K562 (cell line): ENCODE data around the gene TAL1. TPM values are rescaled to one million over a fixed set of nuclear protein-coding genes. Genes with fewer than 3 reads are reported as not detected.

Experiments used
- DACH1 ChIP-seq: fragments of 450-650 bp; IDR thresholded peaks from 2 replicates; pipeline ENCODE4 v1.6.1; 2018; ENCODE audit not compliant: partially characterized antibody
- DNMT1 ChIP-seq: fragments of 450-650 bp; IDR thresholded peaks from 2 replicates; pipeline ENCODE4 v1.6.1; 2016; ENCODE audit warnings: antibody characterized with exemption, mild to moderate bottlenecking
- EP400 ChIP-seq: fragments of 450-650 bp; IDR thresholded peaks from 2 replicates; pipeline ENCODE4 v1.6.1; 2017; ENCODE audit warnings: antibody characterized with exemption, mild to moderate bottlenecking, moderate library complexity
- FOXA3 ChIP-seq, 2 experiments: fragments of 450-650 bp in 1 of 2; sonication (generic) in 1 of 2; formaldehyde crosslinking; IDR thresholded peaks in 1 of 2; conservative IDR thresholded peaks in 1 of 2; 2 replicates each; pipeline versions ENCODE4 v1.4.0 to v1.8.0; 2020 to 2022; ENCODE audit warnings: mild to moderate bottlenecking in 2 of 2, missing genetic modification reagents in 1 of 2
- KDM2B ChIP-seq: fragments of 250-450 bp; sonication (Bioruptor Pico); IDR thresholded peaks from 2 replicates; pipeline ENCODE4 v1.8.0; 2021; ENCODE audit warnings: mild to moderate bottlenecking, moderate library complexity
- MBD1 ChIP-seq: fragments of 250-450 bp; sonication (Bioruptor Pico); IDR thresholded peaks from 2 replicates; pipeline ENCODE4 v1.8.0; 2022; ENCODE audit warnings: inconsistent platforms
- NCOA1 ChIP-seq: fragments of 450-650 bp; IDR thresholded peaks from 2 replicates; pipeline ENCODE4 v1.6.1; 2016; ENCODE audit warnings: low read depth
- NR2C2 ChIP-seq, 2 experiments: fragments of 200-800 bp in 1 of 2; sonication (Bioruptor generic) in 1 of 2; sonication (generic) in 1 of 2; formaldehyde crosslinking in 1 of 2; IDR thresholded peaks; 2 replicates each; pipeline versions ENCODE4 v1.6.1 to v1.8.0; 2016 to 2022; ENCODE audit warnings: mild to moderate bottlenecking in 1 of 2, missing compliant biosample characterization in 1 of 2, missing genetic modification characterization in 1 of 2, missing genetic modification reagents in 1 of 2
- PML ChIP-seq: IDR thresholded peaks from 2 replicates; pipeline ENCODE4 v1.6.1; 2012; ENCODE audit warnings: low read length, inconsistent platforms
- RBM22 ChIP-seq: fragments of 200-400 bp; formaldehyde crosslinking; IDR thresholded peaks from 2 replicates; pipeline ENCODE4 v1.6.1; 2018; ENCODE audit warnings: low read length, low read depth; ENCODE audit not compliant: poor library complexity, severe bottlenecking
- SNRNP70 ChIP-seq: fragments of 200-400 bp; formaldehyde crosslinking; optimal IDR thresholded peaks from 2 replicates; pipeline ENCODE3; 2017; ENCODE audit warnings: low read depth, low read length
- SP2 ChIP-seq: IDR thresholded peaks from 2 replicates; pipeline ENCODE4 v1.6.1; 2011; ENCODE audit warnings: mild to moderate bottlenecking, low read depth, low read length, moderate library complexity; ENCODE audit not compliant: poor library complexity, severe bottlenecking; ENCODE audit errors: extremely low read depth
- TAF9B ChIP-seq: fragments of 450-650 bp; IDR thresholded peaks from 2 replicates; pipeline ENCODE4 v1.6.1; 2018; ENCODE audit warnings: mild to moderate bottlenecking; ENCODE audit not compliant: partially characterized antibody
- TRIM25 ChIP-seq: fragments of 450-650 bp; IDR thresholded peaks from 2 replicates; pipeline ENCODE4 v1.7.0; 2016; ENCODE audit warnings: borderline replicate concordance
- ZBTB33 ChIP-seq: sonication (generic); formaldehyde crosslinking; IDR thresholded peaks from 2 replicates; pipeline ENCODE4 v1.8.1; 2023; ENCODE audit warnings: mild to moderate bottlenecking, missing genetic modification reagents
- ZNF609 ChIP-seq: sonication (generic); formaldehyde crosslinking; IDR thresholded peaks from 2 replicates; pipeline ENCODE4 v1.8.1; 2023; ENCODE audit warnings: missing genetic modification reagents, mild to moderate bottlenecking, borderline replicate concordance
- ZNF699 ChIP-seq: fragments of 250-450 bp; sonication (Bioruptor Pico); IDR thresholded peaks from 2 replicates; pipeline ENCODE4 v1.8.0; 2021; ENCODE audit warnings: mild to moderate bottlenecking, moderate library complexity; ENCODE audit not compliant: insufficient replicate concordance
- polyA plus RNA-seq, 8 experiments: library from polyadenylated mRNA; depleted of rRNA in 4 of 8; stranded (reverse) in 5 of 8; unstranded in 3 of 8; fragments of >200 nt; fragmentation: Nextera tagmentation in 2 of 8; fragmentation: Illumina TruSeq in 1 of 8; extraction: Ambion mirVana in 2 of 8; extraction: Trizol in 1 of 8; gene quantifications; 2 replicates each; pipeline versions ENCODE4 v1.2.1 to v1.2.3, GENCODE V29; 2011 to 2014; ENCODE audit warnings: inconsistent platforms in 1 of 8, missing spikeins in 1 of 8
- total RNA-seq, 7 experiments: library from RNA; depleted of rRNA in 6 of 7; stranded (reverse); fragments of >200 nt in 6 of 7; fragmentation: Illumina TruSeq in 2 of 7; extraction: Trizol in 2 of 7; gene quantifications; 2 replicates each; pipeline versions ENCODE4 v1.2.1 to v1.2.3, GENCODE V29; 2011 to 2021; ENCODE audit warnings: low replicate concordance in 1 of 7

The TAL1 gene
- total and polyA plus RNA-seq, 9 of the 15 experiments (the other 6 are each of a cell fraction or from before 2014, with no cell fraction given) = 18.5 to 106 (median 59.7) TPM

GRCh38 chr1:47262787-47263413 is 30.9 kb upstream of the TAL1 start (continued):
- TF ChIP-seq SP2 = no peak
- 0 out of 2 replicates have a peak, but pooled peaks have one; percentile 34 for TF ChIP-seq PML
- no peak for TF ChIP-seq ZBTB33 (CRISPR knock-in tag)
- TF ChIP-seq DNMT1 = no peak
- peak in 1 of 2 experiments; percentile 46; a peak in 1 of 4 replicates for TF ChIP-seq FOXA3 (CRISPR knock-in tag; conservative IDR thresholded peaks at IDR 0.05 in 1 of 2, IDR thresholded peaks at IDR 0.05 in 1 of 2)
- TF ChIP-seq EP400 = peak; percentile 37
- TF ChIP-seq NCOA1 = no peak
- no peak for TF ChIP-seq TRIM25
- TF ChIP-seq NR2C2 (CRISPR knock-in tag; IDR thresholded peaks at IDR 0.05) = no peak
- 0 out of 2 replicates have a peak, but pooled peaks have one; percentile 14 for TF ChIP-seq NR2C2 (tag; IDR thresholded peaks at IDR 0.05)
- TF ChIP-seq ZNF699 (CRISPR knock-in tag) = no peak
- no peak for TF ChIP-seq TAF9B
- no peak for TF ChIP-seq SNRNP70
- no peak for TF ChIP-seq KDM2B (CRISPR knock-in tag)
- TF ChIP-seq DACH1 = peak; percentile 67
- no peak for TF ChIP-seq MBD1 (CRISPR knock-in tag)
- TF ChIP-seq RBM22 = no peak
- no peak for TF ChIP-seq ZNF609 (CRISPR knock-in tag)
